ENCODE data around the gene AMMECR1L.

DNA sequence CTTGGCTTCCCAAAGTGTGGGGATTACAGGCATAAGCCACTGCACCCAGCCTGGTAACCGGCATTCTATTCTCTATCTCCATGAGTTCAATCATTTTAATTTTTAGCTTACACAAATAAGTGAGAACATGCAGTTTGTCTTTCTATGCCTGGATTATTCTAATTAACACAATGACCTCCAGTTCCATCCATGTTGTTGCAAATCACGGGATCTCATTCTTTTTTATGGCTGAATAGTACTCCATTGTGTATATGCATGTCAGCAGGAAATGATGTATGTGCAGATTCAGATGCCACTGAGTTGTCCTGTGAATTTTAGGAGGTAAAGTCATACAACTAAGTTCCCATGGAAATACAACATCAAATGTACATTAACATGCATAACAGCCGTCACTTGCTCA is 24.7 kb upstream of the AMMECR1L start:
- TF ChIP-seq, protein P1, sequence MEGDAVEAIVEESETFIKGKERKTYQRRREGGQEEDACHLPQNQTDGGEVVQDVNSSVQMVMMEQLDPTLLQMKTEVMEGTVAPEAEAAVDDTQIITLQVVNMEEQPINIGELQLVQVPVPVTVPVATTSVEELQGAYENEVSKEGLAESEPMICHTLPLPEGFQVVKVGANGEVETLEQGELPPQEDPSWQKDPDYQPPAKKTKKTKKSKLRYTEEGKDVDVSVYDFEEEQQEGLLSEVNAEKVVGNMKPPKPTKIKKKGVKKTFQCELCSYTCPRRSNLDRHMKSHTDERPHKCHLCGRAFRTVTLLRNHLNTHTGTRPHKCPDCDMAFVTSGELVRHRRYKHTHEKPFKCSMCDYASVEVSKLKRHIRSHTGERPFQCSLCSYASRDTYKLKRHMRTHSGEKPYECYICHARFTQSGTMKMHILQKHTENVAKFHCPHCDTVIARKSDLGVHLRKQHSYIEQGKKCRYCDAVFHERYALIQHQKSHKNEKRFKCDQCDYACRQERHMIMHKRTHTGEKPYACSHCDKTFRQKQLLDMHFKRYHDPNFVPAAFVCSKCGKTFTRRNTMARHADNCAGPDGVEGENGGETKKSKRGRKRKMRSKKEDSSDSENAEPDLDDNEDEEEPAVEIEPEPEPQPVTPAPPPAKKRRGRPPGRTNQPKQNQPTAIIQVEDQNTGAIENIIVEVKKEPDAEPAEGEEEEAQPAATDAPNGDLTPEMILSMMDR (conservative IDR thresholded peaks at IDR 0.05; ENCODE audit: low read depth, low read length), result no peak
- TF ChIP-seq EZH2 (IDR thresholded peaks at IDR 0.05; ENCODE audit: borderline replicate concordance, low read depth, low read length, poor library complexity, severe bottlenecking), result no peak
